ENCODE measurements around the gene GPI.

GPI gene

DNA sequence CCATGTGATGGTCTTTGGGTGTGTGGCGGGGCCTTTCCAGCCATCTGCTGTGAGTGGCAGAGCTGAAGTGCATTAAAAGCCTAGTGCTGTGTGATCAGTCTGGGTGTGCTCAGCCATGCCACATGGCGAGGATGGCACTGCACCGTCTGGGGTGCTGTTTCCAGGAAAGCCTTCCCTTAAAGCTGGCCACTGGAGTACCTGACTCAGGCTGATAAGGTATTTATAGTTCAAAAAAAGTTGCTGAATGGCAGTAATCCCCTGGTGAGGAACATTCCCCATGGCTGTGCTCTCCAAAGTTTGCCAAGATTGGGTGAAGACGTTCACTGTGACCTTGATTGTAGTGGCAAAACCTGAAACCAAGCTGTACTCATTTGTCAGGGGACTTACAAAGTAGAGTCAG lies 6.0 kb downstream of the GPI start:
- TF ChIP-seq MYC (IDR thresholded peaks at IDR 0.05; ENCODE audit: low read depth, low read length) (no peak), POLR2A (IDR thresholded peaks at IDR 0.05; ENCODE audit: extremely low read depth, insufficient read length) (no peak)
- TF ChIP-seq, protein P1, sequence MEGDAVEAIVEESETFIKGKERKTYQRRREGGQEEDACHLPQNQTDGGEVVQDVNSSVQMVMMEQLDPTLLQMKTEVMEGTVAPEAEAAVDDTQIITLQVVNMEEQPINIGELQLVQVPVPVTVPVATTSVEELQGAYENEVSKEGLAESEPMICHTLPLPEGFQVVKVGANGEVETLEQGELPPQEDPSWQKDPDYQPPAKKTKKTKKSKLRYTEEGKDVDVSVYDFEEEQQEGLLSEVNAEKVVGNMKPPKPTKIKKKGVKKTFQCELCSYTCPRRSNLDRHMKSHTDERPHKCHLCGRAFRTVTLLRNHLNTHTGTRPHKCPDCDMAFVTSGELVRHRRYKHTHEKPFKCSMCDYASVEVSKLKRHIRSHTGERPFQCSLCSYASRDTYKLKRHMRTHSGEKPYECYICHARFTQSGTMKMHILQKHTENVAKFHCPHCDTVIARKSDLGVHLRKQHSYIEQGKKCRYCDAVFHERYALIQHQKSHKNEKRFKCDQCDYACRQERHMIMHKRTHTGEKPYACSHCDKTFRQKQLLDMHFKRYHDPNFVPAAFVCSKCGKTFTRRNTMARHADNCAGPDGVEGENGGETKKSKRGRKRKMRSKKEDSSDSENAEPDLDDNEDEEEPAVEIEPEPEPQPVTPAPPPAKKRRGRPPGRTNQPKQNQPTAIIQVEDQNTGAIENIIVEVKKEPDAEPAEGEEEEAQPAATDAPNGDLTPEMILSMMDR (IDR thresholded peaks at IDR 0.05; ENCODE audit: low read depth, low read length): no peak
- TF ChIP-seq, protein P2, sequence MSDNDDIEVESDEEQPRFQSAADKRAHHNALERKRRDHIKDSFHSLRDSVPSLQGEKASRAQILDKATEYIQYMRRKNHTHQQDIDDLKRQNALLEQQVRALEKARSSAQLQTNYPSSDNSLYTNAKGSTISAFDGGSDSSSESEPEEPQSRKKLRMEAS (IDR thresholded peaks at IDR 0.05; ENCODE audit: low read depth, low read length): no peak
- no peak for DNase-seq (ENCODE audit: low read depth)
- no peak overlapping the region for H3K4me3 ChIP-seq (ENCODE audit: low read depth, low read length)

DNA sequence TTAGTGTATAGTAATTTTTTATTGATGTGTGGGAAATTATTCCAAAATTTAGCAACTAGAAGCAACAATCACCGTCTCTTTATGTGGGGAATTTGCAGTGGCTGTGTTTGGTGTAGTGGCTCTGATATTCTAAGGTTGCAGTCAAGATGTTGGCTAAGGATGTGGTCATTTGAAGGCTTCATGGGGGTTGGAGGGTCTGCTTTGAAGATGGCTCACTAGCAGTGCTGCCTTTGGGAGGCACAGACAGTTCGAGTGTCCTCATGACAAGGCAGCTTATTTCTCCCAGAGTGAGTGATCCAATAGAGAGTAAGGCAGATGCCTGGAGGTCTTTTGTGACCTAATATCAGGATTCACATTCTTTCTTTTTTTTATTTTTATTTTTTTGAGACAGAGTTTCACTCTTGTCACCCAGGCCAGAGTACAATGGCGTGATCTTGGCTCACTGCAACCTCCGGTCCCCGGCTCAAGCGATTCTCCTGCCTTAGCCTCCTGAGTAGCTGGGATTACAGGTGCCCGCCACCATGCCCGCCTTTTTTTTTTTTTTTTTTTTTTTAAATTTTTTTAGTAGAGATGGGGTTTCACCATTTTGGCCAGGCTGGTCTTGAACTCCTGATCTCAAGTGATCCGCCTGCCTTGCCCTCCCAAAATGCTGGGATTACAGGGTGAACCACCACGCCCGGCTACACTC lies 8.7 kb downstream of the GPI start:
- TF ChIP-seq, protein P2 (IDR thresholded peaks at IDR 0.05; ENCODE audit: low read depth, low read length): no peak
- TF ChIP-seq MYC (IDR thresholded peaks at IDR 0.05; ENCODE audit: low read depth, low read length) (no peak), POLR2A (IDR thresholded peaks at IDR 0.05; ENCODE audit: extremely low read depth, insufficient read length) (no peak)
- TF ChIP-seq, protein P1 (IDR thresholded peaks at IDR 0.05; ENCODE audit: low read depth, low read length): no peak
- no peak for DNase-seq (ENCODE audit: low read depth)
- no peak overlapping the region for H3K4me3 ChIP-seq (ENCODE audit: low read depth, low read length)

DNA sequence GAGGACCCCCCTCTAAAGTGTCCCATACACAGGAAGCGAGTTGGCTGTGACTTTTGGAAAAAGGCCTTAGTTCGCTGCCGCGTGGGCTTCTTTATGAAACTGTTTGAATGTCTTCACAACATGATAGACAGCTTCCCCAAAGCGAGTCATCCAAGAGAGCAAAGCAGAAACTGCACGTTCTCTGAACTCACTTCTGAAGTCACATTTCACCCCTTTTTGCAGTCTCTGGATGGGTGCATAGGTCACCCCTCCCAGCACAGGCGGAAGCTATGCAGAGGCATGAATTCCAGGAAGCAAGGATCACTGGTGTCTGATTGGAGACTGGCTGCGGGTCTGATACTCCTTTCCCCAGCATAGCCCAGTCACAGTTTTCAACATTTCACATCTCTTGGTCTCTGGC lies 10.6 kb downstream of the GPI start:
- H3K4me3 ChIP-seq (ENCODE audit: low read depth, low read length): no peak overlapping the region
- DNase-seq (ENCODE audit: low read depth): no peak
- no peak for TF ChIP-seq MYC (IDR thresholded peaks at IDR 0.05; ENCODE audit: low read depth, low read length)
- TF ChIP-seq, protein P1 (IDR thresholded peaks at IDR 0.05; ENCODE audit: low read depth, low read length): no peak
- no peak for TF ChIP-seq POLR2A (IDR thresholded peaks at IDR 0.05; ENCODE audit: extremely low read depth, insufficient read length)
- TF ChIP-seq, protein P2 (IDR thresholded peaks at IDR 0.05; ENCODE audit: low read depth, low read length): no peak

DNA sequence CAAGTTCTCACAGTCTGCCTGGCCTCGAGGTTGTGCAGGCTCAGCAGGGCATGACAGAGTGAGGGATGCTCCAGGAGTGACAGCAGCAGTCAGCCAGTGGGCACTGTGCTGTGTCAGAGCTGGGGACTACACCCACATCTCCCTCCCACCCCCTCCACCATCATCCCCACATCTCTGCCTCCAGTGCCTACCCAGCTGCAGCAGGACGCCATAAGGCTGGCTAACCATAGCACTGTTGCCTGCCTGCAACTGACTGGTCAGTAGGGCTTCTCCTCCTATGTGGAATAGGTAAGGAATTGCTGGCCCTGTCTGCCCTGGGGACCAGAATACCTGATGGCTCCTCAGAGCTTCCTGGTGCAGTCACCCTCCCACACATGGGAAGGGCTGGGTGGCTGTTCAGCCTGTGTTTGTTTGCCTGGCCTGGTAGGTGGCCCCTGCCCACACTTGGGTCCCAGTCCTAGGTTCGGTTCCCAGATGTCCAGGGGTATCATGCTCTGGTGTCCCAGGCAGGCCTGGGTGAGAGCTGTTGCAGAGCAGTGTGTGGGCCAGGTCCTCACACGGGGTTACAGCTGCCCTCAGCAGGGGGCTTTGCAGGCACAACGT lies 15.7 kb downstream of the GPI start:
- TF ChIP-seq POLR2A (IDR thresholded peaks at IDR 0.05; ENCODE audit: extremely low read depth, insufficient read length) (no peak), MYC (IDR thresholded peaks at IDR 0.05; ENCODE audit: low read depth, low read length) (no peak)
- TF ChIP-seq, protein P1 (IDR thresholded peaks at IDR 0.05; ENCODE audit: low read depth, low read length): no peak
- TF ChIP-seq, protein P2 (IDR thresholded peaks at IDR 0.05; ENCODE audit: low read depth, low read length): no peak
- DNase-seq (ENCODE audit: low read depth): no peak
- H3K4me3 ChIP-seq (ENCODE audit: low read depth, low read length): no peak overlapping the region

DNA sequence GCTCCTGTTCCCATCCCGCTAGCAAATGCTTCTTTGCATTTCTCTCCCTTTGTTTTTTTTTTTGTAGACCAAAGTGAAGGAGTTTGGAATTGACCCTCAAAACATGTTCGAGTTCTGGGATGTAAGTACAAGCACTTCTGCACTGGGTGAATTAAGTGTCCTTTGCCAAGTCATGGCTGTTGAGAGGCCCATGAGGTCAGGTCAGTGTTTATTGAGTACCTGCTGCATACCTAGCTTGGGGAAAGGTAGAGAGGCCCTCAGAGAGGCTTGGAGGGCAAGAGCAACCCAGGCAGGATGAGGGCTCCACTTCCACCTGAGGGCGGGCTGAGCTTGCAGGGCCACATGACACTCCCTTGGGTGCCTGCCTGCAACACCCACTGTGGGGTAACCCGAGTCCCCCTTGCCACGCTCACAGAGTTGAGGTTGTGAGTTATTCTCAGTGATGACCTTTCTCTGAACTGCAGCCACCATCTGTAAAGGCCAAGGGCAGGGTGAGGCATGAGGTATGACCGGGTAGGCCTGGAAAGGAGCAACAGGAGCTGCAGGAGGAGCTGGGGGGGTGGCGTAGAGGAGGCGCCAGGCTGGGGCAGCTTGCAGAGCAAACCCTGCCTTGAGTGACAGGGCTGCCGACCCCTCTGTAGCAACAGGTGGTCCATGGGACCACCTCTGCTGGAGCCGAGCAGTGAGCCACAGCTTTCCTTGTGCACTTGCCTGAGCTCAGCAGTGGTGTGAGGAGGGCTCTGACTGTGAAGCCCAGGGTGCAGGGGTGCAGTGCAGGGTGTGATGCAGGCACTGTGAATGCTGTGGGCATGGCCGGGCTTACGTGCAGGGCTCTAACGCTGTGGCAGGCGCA lies 16.6 kb downstream of the GPI start:
- no peak for DNase-seq (ENCODE audit: low read depth)
- TF ChIP-seq MYC (IDR thresholded peaks at IDR 0.05; ENCODE audit: low read depth, low read length) (no peak), POLR2A (IDR thresholded peaks at IDR 0.05; ENCODE audit: extremely low read depth, insufficient read length) (no peak)
- TF ChIP-seq, protein P1 (IDR thresholded peaks at IDR 0.05; ENCODE audit: low read depth, low read length): no peak
- TF ChIP-seq, protein P2 (IDR thresholded peaks at IDR 0.05; ENCODE audit: low read depth, low read length): no peak
- no peak overlapping the region for H3K4me3 ChIP-seq (ENCODE audit: low read depth, low read length)
